ENCODE results near the gene HMGXB3.

HMGXB3 gene

GRCh38 chr5:150066901-150067396 is 66.4 kb downstream of the HMGXB3 start:
- DNase-seq (ENCODE audit: low read depth in 2 of 2) = no peak

DNA sequence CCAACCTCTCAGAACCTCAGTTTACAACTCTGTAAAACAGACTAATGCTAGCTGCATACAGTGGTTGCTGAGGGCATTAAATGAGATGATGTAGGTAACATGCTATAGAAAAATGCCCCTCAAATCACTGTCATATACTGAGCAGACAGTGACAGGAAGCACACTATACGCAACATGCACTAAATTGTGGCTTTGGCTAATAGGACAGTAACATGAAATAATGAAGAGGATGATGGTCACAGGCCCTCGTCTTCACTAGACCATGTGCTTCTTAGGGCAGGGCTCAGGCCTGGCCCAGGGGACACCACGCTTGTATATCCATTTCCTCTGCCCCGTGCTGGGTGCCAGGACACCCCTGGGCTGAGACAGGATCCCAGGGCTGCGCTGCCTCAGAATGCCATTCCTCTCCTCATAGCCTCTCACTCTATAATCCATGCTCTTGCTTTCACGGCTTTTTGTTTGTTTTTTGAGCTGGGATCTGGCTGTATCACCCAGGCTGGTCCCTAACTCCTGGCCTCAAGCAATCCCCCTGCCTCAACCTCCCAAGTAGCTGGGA is 66.9 kb downstream of the HMGXB3 start:
- no peak for DNase-seq (ENCODE audit: low read depth in 2 of 2)

- DNase-seq (ENCODE audit: low read depth in 2 of 2) = no peak
These were observed 67.5 kb downstream of the HMGXB3 start for GRCh38 chr5:150068071-150068470.

DNA sequence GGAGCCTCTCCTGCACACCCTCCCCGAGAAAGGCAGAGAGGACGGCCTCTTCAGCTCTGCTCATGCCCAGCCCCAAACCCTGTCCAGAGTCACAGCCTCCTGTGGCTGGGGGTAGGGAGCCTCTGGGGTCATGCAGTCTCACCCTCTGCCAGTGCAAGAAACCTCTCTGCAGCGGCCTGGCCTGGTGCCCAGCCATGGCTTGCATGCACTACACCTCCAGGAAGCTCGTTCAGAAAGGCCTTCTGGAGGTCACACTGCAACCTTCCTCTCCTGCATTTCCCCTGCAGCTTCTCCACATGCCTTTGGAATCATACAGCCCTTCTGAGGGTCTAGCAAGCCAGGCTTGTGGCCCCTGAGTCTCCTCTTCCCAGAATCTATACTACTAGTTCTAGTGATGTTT is 67.9 kb downstream of the HMGXB3 start:
- DNase-seq (ENCODE audit: low read depth in 2 of 2) = no peak

- DNase-seq (ENCODE audit: low read depth in 2 of 2) = no peak
These were observed 68.6 kb downstream of the HMGXB3 start for GRCh38 chr5:150068961-150069645.

DNA sequence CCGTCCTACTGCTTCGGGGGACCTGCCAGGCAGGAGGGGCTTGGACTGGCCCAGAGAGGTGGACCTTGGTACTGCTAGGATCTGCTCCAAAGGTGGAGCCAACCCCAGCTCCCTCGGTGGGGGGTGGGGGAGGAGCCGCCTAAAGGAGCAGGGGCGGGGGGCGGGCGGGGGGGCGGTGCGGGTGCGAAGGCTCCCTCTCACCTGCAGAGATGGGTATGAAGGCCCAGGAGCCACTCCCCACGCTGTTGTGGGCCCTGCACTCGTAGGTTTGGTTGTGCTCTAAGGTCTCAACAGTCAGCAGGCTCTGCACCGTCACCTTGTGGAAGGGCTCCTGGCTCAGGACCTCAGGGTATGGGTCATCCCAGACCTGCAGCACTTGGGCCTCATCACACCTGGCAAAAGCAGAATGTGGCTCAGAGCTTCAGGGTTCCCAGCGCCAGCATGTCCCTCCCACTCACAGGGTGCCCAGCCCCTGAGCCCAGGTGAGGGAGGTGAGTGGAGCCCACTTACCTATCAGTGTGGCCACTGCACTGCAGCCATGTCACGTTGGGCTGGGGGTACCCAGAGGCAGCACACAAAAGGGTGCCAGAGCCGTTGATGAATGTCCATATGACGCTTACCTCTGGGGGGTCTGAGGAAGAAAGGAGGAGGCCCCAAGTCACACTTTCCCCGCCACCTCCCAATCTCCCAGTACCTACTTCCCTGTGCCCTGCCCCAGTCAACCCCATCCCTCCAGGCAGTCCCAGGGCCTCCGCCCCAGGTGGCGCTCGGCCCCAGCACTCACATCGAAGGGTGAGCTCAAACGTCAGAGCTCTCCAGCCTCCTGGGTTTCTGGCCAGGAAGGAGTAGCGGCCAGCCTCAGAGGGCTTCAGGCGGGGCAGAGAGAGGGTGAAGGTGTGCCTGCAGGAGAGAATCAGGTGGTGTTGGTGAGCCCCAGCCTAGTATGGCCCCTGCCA is 69.4 kb downstream of the HMGXB3 start:
- DNase-seq (ENCODE audit: low read depth in 2 of 2) = no peak

- no peak for DNase-seq (ENCODE audit: low read depth in 2 of 2)
These were observed 70.3 kb downstream of the HMGXB3 start for GRCh38 chr5:150070821-150071220.

GRCh38 chr5:150073086-150073625 is 72.6 kb downstream of the HMGXB3 start:
- DNase-seq (ENCODE audit: low read depth in 2 of 2) = no peak

- no peak for DNase-seq (ENCODE audit: low read depth in 2 of 2)
These were observed 73.1 kb downstream of the HMGXB3 start for GRCh38 chr5:150073677-150074076.

- DNase-seq (ENCODE audit: low read depth in 2 of 2) = no peak
These were observed 74.7 kb downstream of the HMGXB3 start for GRCh38 chr5:150075233-150075632.

DNA sequence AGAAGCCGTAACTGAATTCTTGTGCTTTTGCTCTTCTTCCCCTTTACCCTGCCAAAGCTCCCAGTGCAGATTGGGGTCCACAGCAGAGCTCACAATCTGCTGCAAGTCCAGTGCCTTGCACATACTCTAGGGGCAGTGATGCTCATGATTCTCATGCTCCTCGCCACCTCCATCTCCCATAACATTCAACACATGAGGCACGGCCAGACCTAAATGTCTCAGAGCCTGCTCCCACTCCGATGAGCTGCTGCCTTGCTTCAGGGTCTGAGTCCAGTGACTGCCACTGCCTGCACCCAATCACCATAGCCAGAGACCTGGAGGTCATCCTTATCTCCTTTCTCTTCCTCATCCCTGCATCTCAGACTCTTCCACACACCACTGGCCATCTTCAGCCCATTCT is 75.3 kb downstream of the HMGXB3 start:
- DNase-seq (ENCODE audit: low read depth in 2 of 2) = no peak

GRCh38 chr5:150077060-150077459 is 76.5 kb downstream of the HMGXB3 start:
- DNase-seq (ENCODE audit: low read depth in 2 of 2) = no peak

DNA sequence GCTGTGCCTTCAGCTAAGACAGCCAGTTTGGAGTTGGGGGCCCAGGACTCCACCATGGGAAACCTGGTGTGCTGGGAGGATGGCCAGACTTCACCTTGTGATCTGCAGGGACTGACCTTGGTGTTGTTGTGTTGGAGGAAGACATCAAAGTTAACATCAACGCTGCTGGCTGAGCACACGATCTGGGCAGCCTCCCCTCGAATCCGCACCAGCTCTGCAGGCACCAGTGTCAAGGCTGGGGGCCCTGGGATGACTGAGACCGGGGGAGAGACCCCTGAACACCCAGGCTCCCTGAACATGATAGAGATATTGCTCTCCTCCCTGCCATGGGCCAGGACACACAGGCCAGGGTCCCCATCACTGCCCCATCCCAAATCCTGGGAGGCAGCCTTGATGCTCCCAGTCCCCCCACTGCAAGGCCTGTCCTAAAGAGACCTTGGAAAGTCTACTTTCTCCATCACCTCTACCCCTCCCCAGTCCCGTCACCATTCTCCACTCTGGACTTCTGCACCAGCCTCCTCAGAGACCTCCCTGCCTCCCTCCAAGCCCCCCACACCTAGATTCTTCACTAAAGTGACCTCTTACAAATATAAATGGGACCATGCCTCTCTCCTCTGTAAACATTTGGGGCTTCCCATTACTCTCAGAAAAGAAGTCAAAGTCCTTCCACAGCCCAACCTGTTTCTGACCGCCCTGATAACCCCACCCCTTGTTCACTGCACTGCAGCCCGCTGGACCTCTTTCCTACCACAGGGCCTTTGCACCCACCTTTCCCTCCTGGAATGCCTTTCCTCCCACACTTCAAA is 77.7 kb downstream of the HMGXB3 start:
- DNase-seq (ENCODE audit: low read depth in 2 of 2) = no peak

DNA sequence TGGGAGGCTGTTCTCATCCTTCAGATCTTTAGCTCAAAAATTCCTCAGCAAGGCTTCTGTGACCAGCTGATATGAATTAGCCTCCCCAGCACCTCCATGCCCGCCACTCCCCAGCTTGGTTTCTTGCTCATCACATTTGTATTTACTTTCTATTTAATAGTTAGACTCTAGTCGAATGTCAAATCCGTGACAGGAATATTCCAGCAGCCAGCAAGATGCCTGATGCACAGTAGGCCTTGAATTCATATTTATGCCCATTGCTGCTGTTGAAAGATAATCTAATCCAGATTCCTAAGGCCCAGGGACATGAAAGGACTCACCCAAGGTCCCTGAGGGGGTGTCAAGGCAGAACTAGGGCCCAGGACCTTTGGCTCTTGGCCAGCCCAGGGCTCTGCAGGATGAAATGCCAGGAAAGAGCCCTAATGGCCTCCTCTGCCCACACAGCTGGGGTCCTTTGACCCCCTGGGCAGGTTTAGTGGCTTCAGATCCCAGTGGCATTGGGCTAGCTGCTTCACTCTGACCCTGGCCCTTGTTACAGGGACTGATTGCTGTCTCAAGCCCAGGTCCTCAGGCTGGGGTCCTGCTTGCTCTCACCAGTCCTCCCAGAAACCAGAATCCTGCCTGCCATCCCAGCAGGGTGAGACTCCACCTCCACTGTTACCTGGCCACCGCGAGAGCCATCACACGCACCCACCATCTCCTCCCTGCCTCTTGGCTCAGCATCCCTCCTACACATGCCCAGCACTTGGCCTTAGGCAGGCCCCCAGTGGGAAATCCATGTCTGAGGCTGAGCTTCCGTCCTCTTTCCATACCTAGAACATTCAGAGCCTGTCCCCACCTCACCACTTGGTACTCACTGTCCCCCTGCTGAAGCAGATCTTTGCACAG is 78.5 kb downstream of the HMGXB3 start:
- DNase-seq (ENCODE audit: low read depth in 2 of 2) = no peak

DNA sequence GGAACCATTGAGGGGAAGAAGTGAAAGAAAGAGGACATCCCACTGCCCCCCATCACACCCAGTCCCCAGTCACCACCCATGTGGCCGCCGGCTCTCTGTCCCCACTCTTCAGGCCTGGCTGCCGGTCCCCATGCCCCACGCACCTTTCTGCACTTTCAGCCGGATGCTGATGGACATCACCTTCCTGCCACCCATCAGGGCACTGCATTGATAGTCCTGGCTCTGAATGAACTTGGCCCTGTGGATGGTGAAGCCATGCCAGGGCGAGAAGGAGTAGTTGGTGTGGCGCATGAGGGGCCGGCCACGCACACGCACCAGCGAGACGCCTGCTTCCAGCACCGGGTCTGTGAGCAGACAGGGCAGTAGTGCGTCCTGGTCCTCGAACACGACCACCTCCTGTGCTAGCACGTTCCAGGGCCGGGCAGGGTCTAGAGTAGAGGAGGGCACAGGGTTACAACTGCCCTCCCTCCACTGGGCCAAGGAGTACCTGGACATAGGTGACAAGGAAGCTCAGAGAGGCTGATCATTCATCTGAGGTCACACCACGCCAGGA is 79.4 kb downstream of the HMGXB3 start:
- DNase-seq (ENCODE audit: low read depth in 2 of 2) = no peak

DNA sequence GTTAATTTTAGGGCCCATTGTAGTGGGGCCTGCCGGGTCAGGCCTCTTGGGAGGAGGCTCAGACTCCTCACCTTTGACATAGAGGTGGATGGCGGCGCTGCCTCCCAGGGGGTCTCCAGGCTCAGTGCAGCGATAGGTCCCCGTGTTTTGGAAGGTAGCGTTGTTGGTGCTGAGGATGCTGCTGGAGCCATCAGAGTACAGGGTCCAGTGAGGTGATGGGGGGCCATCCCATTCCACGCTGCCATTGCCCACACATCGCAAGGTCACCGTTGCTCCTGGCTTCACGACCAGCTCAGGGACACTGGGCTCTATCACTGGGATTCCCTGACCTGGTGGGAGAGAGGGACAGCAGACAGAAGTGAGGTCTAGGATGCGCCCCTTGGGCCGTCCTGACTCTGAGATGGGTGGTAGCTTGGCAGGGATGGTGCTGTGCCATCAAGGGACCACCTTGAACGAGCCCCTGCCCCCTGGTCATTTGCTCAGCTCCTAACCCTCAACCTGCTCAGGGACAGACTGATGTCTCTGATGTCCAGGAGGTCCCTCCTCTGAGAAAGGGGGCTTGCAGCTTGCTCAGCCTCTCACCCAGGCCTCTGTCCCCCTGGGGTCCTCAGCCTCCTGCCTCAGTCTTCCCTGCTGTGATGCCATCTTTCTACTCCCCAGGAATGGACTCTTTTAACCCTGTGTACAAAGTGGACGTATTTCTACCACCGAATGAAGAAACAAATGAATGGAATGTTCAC is 80.3 kb downstream of the HMGXB3 start:
- no peak for DNase-seq (ENCODE audit: low read depth in 2 of 2)

GRCh38 chr5:150081541-150082283 is 81.2 kb downstream of the HMGXB3 start:
- no peak for DNase-seq (ENCODE audit: low read depth in 2 of 2)

GRCh38 chr5:150082374-150082773 is 81.8 kb downstream of the HMGXB3 start:
- DNase-seq (ENCODE audit: low read depth in 2 of 2) = no peak

- DNase-seq (ENCODE audit: low read depth in 2 of 2) = no peak
These were observed 82.3 kb downstream of the HMGXB3 start for GRCh38 chr5:150082889-150083288.
